Left ventricle myocardium inferior (tissue), 1 donor: ENCODE results near the gene PSMB8. TPM values are rescaled to one million over a fixed set of nuclear protein-coding genes. Genes with fewer than 3 reads are reported as not detected.

ENCODE experiments used
- DNase-seq: peaks from one replicate; pipeline ENCODE4 v3.0.0-alpha.2; 2020
- H3K27ac ChIP-seq: fragments of 200-600 bp; replicated peaks from 2 replicates; pipeline ENCODE4 v1.8.0; 2021
- H3K27me3 ChIP-seq: fragments of 200-600 bp; 2 replicates; pipeline ENCODE4 v1.8.0; 2021; ENCODE audit warnings: low read depth
- H3K36me3 ChIP-seq: fragments of 200-600 bp; 2 replicates; pipeline ENCODE4 v1.8.0; 2021
- H3K4me1 ChIP-seq: fragments of 200-600 bp; 2 replicates; pipeline ENCODE4 v1.8.0; 2021
- H3K4me3 ChIP-seq: fragments of 200-600 bp; 2 replicates; pipeline ENCODE4 v1.8.0; 2021; ENCODE audit warnings: mild to moderate bottlenecking, moderate library complexity
- H3K9me3 ChIP-seq: fragments of 200-600 bp; replicated peaks from 2 replicates; pipeline ENCODE4 v1.8.0; 2021
- CTCF ChIP-seq: fragments of 200-600 bp; IDR thresholded peaks from 2 replicates; pipeline ENCODE4 v1.8.0; 2021; ENCODE audit warnings: antibody characterized with exemption, mild to moderate bottlenecking, borderline replicate concordance
- intact Hi-C: fragments of 100-400 bp; cut with micrococcal nuclease; formaldehyde crosslinking; loops from one replicate; pipeline ENCODE4 v1.11.0; 2022
- total RNA-seq: library from RNA; stranded (reverse); fragmentation: NEBNext Ultra II Directional; extraction: Animal tissue kit (Norgen Biotek cat#: 25700); gene quantifications from one replicate; pipeline ENCODE4 v1.2.1, GENCODE V29; 2021
- donor health status: DM: no; HTN: yes; CAD: no; lungs with severe emphysema.

The PSMB8 gene
- total RNA-seq, 1 donor from 2014 or later = 13.2 TPM

GRCh38 chr6:32845384-32845884 lies 1.6 kb upstream of the PSMB8 start:
- Histone ChIP-seq H3K9me3 (no peaks in the 10 kb centered on the region), H3K4me3 (peak overlapping the region; percentile 85), H3K27me3 (no peaks in the 10 kb centered on the region), H3K36me3 (peaks cover 72% of the 10 kb centered on the region), H3K27ac (peak overlapping the region; percentile 97), H3K4me1 (peaks cover 57% of the 10 kb centered on the region)
- no peak for TF ChIP-seq CTCF
- DNase-seq = no peak
- intact Hi-C loops = no loop called here

GRCh38 chr6:32844839-32845383 lies 1.1 kb upstream of the PSMB8 start:
- DNase-seq = no peak
- Histone ChIP-seq H3K4me1 (peaks cover 52% of the 10 kb centered on the region), H3K4me3 (peak overlapping the region; percentile 85), H3K9me3 (no peaks in the 10 kb centered on the region), H3K27me3 (no peaks in the 10 kb centered on the region), H3K27ac (peak overlapping the region; percentile 97), H3K36me3 (peaks cover 71% of the 10 kb centered on the region)
- TF ChIP-seq CTCF = no peak
- intact Hi-C loops = no loop called here

GRCh38 chr6:32843331-32843978 lies 392 bp downstream of the PSMB8 start:
- intact Hi-C loops = no loop called here
- no peaks in the 10 kb centered on the region for H3K9me3 ChIP-seq
- H3K4me1 ChIP-seq = peaks cover 58% of the 10 kb centered on the region
- peak overlapping the region; percentile 85 for H3K4me3 ChIP-seq
- H3K27me3 ChIP-seq = no peaks in the 10 kb centered on the region
- peak overlapping the region; percentile 97 for H3K27ac ChIP-seq
- H3K36me3 ChIP-seq = peaks cover 58% of the 10 kb centered on the region
- no peak for TF ChIP-seq CTCF
- no peak for DNase-seq

GRCh38 chr6:32842690-32843089 lies 1.2 kb downstream of the PSMB8 start:
- Histone ChIP-seq H3K27ac (peak overlapping the region; percentile 97), H3K36me3 (peaks cover 50% of the 10 kb centered on the region), H3K9me3 (no peaks in the 10 kb centered on the region), H3K4me3 (peak overlapping the region; percentile 85), H3K27me3 (no peaks in the 10 kb centered on the region), H3K4me1 (peaks cover 66% of the 10 kb centered on the region)
- no peak for DNase-seq
- intact Hi-C loops = no loop called here
- no peak for TF ChIP-seq CTCF

GRCh38 chr6:32842021-32842650 lies 1.7 kb downstream of the PSMB8 start:
- Histone ChIP-seq H3K27me3 (no peaks in the 10 kb centered on the region), H3K36me3 (peaks cover 45% of the 10 kb centered on the region), H3K27ac (peak overlapping the region; percentile 97), H3K9me3 (no peaks in the 10 kb centered on the region), H3K4me3 (peak overlapping the region; percentile 85), H3K4me1 (peaks cover 71% of the 10 kb centered on the region)
- intact Hi-C loops = no loop called here
- no peak for DNase-seq
- TF ChIP-seq CTCF = no peak
